Measurements from ENCODE around the gene SRGAP3.

DNA sequence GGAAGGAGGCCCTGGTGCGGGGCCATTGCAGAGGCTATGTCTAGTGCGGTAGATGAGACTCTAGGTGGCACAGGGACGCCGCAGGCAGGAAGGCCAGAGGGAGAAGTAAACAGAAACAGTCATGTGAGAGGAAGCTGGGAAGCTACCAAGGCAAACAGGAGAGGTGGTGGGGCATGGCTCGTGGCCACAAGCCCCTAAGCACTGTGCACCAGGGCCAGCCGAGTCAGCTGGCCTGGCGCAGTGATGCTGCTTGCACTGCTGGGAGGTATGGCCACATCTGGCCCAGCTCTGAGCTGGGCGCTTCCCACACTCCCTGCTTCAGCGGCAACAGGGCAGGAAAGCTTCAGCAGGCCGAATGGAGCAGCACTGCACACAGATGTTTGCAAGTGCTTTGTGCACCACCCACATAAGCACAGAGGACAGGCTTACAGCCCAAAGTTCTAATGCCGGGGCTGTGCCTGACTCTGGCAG, 76.6 kb downstream of the SRGAP3 start:
- TF ChIP-seq, protein P1, sequence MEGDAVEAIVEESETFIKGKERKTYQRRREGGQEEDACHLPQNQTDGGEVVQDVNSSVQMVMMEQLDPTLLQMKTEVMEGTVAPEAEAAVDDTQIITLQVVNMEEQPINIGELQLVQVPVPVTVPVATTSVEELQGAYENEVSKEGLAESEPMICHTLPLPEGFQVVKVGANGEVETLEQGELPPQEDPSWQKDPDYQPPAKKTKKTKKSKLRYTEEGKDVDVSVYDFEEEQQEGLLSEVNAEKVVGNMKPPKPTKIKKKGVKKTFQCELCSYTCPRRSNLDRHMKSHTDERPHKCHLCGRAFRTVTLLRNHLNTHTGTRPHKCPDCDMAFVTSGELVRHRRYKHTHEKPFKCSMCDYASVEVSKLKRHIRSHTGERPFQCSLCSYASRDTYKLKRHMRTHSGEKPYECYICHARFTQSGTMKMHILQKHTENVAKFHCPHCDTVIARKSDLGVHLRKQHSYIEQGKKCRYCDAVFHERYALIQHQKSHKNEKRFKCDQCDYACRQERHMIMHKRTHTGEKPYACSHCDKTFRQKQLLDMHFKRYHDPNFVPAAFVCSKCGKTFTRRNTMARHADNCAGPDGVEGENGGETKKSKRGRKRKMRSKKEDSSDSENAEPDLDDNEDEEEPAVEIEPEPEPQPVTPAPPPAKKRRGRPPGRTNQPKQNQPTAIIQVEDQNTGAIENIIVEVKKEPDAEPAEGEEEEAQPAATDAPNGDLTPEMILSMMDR (IDR thresholded peaks at IDR 0.05), result no peak
- no peak for TF ChIP-seq EZH2 (IDR thresholded peaks at IDR 0.05; ENCODE audit: borderline replicate concordance, insufficient read depth, low read depth, low read length, poor library complexity, severe bottlenecking)

Data from B cell (primary cell).